Panc1 (cell line): ENCODE results near the gene CCNQ. TPM values are rescaled to one million over a fixed set of nuclear protein-coding genes. Genes with fewer than 3 reads are reported as not detected.

ENCODE experiments used
- ATAC-seq: fragments of 200-7000 bp; cut with Tn5 transposase; 2 replicates; pipeline ENCODE4 v1.9.1; 2020; ENCODE audit warnings: mild to moderate bottlenecking, moderate library complexity
- BruUV-seq: library from RNA; stranded (reverse); fragments of 400-500 nt; replicated peaks from 2 replicates; lab custom pipeline; 2021; lab: Mats Ljungman, UMichigan
- CTCF ChIA-PET: fragments of 300-600 bp; sonication (Branson Sonifier 250); formaldehyde crosslinking; loops from one replicate; lab custom pipeline; 2022; ENCODE audit warnings: antibody characterized with exemption; lab: Charles Lee
- POLR2A ChIA-PET: fragments of 300-600 bp; sonication (Branson Sonifier 250); formaldehyde crosslinking; loops from one replicate; lab custom pipeline; 2022; ENCODE audit warnings: antibody characterized with exemption; lab: Charles Lee
- DNase-seq: peaks from one replicate; pipeline ENCODE4 v3.0.0-alpha.2; 2010; ENCODE audit warnings: low read depth, low spot score
- H3K27ac ChIP-seq: 2 replicates; pipeline ENCODE4 v1.5.1; 2011; ENCODE audit warnings: mild to moderate bottlenecking, low read length, inconsistent platforms
- H3K27me3 ChIP-seq: fragments of 200-500 bp; sonication (Bioruptor generic); 2 replicates; pipeline ENCODE4 v1.6.0; 2014; ENCODE audit warnings: low read length, inconsistent platforms; ENCODE audit not compliant: control insufficient read depth, insufficient read depth
- H3K36me3 ChIP-seq: fragments of 200-500 bp; sonication (Bioruptor generic); 2 replicates; pipeline ENCODE4 v1.5.1; 2014; ENCODE audit warnings: inconsistent platforms, mild to moderate bottlenecking, low read length, moderate library complexity; ENCODE audit not compliant: control insufficient read depth, insufficient read depth
- H3K4me1 ChIP-seq: 2 replicates; pipeline ENCODE4 v1.5.1; 2011; ENCODE audit warnings: inconsistent platforms, mild to moderate bottlenecking, low read length, moderate library complexity; ENCODE audit not compliant: control insufficient read depth, insufficient read depth
- H3K4me3 ChIP-seq, 2 experiments: 2 replicates each; pipeline ENCODE4 v1.5.1; 2011 to 2012; ENCODE audit warnings: low read depth in 2 of 2, low read length in 2 of 2, mild to moderate bottlenecking in 2 of 2, inconsistent platforms in 1 of 2, moderate library complexity in 1 of 2
- H3K9me3 ChIP-seq: fragments of 200-500 bp; sonication (Bioruptor generic); 2 replicates; pipeline ENCODE4 v1.5.1; 2014; ENCODE audit warnings: low read depth, mild to moderate bottlenecking, inconsistent platforms, low read length, moderate library complexity; ENCODE audit not compliant: control insufficient read depth, insufficient read depth
- POLR2AphosphoS5 ChIP-seq: IDR thresholded peaks from 2 replicates; pipeline ENCODE4 v1.6.1; 2012; ENCODE audit warnings: mild to moderate bottlenecking, low read depth, low read length, moderate library complexity
- SIN3A ChIP-seq: IDR thresholded peaks from 2 replicates; pipeline ENCODE4 v1.6.1; 2012; ENCODE audit warnings: low read depth, mild to moderate bottlenecking, low read length, moderate library complexity, borderline replicate concordance; ENCODE audit not compliant: insufficient read depth
- TCF7L2 ChIP-seq: IDR thresholded peaks from 2 replicates; pipeline ENCODE4 v1.6.1; 2011; ENCODE audit warnings: mild to moderate bottlenecking, low read depth, low read length, inconsistent platforms
- in situ Hi-C: cut with HindIII; loops from 2 replicates; pipeline ENCODE4 v1.10.0; 2016; ENCODE audit warnings: low sequenced_read_pairs, low pct_unique_long_range_greater_than_20kb
- intact Hi-C: fragments of 100-400 bp; cut with micrococcal nuclease; formaldehyde crosslinking; loops from one replicate; pipeline ENCODE4 v1.10.0; 2022; ENCODE audit not compliant: unreplicated experiment
- total RNA-seq: library from RNA; stranded (reverse); gene quantifications from one replicate; pipeline ENCODE4 v1.2.1, GENCODE V29; 2021; ENCODE audit not compliant: unreplicated experiment
- TF ChIP-seq, protein P1 (sequence below): fragments of 450-650 bp; IDR thresholded peaks from 2 replicates; pipeline ENCODE4 v1.5.1; 2017; ENCODE audit warnings: mild to moderate bottlenecking
- TF ChIP-seq, protein P2 (sequence below), 2 experiments: IDR thresholded peaks; 2 replicates each; pipeline ENCODE4 v1.6.1; 2011 to 2012; ENCODE audit warnings: low read depth in 2 of 2, control low read depth in 1 of 2, low read length in 1 of 2, mild to moderate bottlenecking in 1 of 2, moderate library complexity in 1 of 2; ENCODE audit not compliant: insufficient read depth in 1 of 2

CCNQ gene
- total RNA-seq, 1 experiment from 2014 or later, result 42.1 TPM

DNA sequence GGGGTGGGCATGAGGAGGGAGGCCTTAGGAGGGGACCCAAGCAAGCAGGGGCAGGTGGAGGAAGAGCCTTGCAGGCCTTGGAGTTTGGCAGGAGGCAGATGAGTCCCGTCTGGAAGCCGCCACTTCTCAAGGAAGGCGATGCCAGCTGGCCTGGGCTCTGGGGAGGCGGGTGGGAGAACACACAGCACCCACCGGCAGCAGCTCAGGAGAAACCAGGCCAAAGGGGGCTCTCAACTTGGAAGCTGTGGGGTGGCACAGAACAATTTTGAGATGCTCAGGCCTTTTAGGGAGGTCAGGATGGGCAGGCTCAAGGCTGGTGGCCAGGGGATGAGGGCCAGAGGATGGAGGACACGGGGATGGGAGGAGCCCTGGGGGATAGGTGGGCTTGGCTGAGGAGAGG lies 36.4 kb upstream of the CCNQ start:
- Histone ChIP-seq H3K27me3 (no peaks in the 10 kb centered on the region), H3K4me1 (no peaks in the 10 kb centered on the region), H3K4me3 (no peak overlapping the region), H3K27ac (no peak overlapping the region), H3K36me3 (no peaks in the 10 kb centered on the region), H3K9me3 (no peaks in the 10 kb centered on the region)
- DNase-seq (no peak), ATAC-seq (no peak)
- ChIA-PET CTCF (interaction anchor here (0.6 to 1.5 kb wide), 2 partner anchors 32 to 292 kb away, joined by 5 read pairs; no protein-coding TSS in a partner anchor), POLR2A (no interaction called here)
- intact Hi-C loops (no loop called here), in situ Hi-C loops (no loop called here)
- no peak for TF ChIP-seq TCF7L2
- TF ChIP-seq, protein P1, sequence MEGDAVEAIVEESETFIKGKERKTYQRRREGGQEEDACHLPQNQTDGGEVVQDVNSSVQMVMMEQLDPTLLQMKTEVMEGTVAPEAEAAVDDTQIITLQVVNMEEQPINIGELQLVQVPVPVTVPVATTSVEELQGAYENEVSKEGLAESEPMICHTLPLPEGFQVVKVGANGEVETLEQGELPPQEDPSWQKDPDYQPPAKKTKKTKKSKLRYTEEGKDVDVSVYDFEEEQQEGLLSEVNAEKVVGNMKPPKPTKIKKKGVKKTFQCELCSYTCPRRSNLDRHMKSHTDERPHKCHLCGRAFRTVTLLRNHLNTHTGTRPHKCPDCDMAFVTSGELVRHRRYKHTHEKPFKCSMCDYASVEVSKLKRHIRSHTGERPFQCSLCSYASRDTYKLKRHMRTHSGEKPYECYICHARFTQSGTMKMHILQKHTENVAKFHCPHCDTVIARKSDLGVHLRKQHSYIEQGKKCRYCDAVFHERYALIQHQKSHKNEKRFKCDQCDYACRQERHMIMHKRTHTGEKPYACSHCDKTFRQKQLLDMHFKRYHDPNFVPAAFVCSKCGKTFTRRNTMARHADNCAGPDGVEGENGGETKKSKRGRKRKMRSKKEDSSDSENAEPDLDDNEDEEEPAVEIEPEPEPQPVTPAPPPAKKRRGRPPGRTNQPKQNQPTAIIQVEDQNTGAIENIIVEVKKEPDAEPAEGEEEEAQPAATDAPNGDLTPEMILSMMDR, result no peak
- TF ChIP-seq SIN3A, result no peak
- TF ChIP-seq, protein P2, sequence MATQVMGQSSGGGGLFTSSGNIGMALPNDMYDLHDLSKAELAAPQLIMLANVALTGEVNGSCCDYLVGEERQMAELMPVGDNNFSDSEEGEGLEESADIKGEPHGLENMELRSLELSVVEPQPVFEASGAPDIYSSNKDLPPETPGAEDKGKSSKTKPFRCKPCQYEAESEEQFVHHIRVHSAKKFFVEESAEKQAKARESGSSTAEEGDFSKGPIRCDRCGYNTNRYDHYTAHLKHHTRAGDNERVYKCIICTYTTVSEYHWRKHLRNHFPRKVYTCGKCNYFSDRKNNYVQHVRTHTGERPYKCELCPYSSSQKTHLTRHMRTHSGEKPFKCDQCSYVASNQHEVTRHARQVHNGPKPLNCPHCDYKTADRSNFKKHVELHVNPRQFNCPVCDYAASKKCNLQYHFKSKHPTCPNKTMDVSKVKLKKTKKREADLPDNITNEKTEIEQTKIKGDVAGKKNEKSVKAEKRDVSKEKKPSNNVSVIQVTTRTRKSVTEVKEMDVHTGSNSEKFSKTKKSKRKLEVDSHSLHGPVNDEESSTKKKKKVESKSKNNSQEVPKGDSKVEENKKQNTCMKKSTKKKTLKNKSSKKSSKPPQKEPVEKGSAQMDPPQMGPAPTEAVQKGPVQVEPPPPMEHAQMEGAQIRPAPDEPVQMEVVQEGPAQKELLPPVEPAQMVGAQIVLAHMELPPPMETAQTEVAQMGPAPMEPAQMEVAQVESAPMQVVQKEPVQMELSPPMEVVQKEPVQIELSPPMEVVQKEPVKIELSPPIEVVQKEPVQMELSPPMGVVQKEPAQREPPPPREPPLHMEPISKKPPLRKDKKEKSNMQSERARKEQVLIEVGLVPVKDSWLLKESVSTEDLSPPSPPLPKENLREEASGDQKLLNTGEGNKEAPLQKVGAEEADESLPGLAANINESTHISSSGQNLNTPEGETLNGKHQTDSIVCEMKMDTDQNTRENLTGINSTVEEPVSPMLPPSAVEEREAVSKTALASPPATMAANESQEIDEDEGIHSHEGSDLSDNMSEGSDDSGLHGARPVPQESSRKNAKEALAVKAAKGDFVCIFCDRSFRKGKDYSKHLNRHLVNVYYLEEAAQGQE (IDR thresholded peaks at IDR 0.05; ENCODE audit: insufficient read depth in 1 of 2, low read depth in 2 of 2, low read length in 1 of 2), result no peak
- no TSS peak for BruUV-seq

DNA sequence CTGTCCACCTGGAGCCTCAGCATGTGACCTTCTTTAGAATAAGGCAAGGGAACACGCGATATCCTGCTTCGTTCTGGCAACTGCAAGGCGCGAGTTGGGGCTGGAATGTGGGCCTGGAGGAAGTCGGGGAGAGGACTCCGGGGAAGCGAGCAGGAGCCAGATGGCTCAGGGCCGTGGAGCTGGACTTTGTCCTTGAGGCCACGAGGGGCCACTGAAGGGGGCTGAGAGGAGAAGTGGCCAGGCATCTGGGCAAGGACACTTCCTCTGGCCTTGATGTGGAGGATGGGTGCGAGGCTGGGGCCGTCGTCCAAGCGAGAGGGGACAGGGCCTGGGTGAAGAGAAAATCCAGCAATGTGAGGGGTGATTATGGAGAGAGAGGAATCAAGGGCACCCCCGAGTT lies 35.9 kb upstream of the CCNQ start:
- ChIA-PET POLR2A (no interaction called here), CTCF (no interaction called here)
- BruUV-seq, result no TSS peak

More for the DNA sequence above, 35.9 kb upstream of the CCNQ start:
- Histone ChIP-seq H3K4me3 (no peak overlapping the region), H3K27me3 (no peaks in the 10 kb centered on the region), H3K36me3 (no peaks in the 10 kb centered on the region), H3K4me1 (no peaks in the 10 kb centered on the region), H3K9me3 (no peaks in the 10 kb centered on the region), H3K27ac (no peak overlapping the region)
- DNase-seq (no peak), ATAC-seq (no peak)
- in situ Hi-C loops (no loop called here), intact Hi-C loops (no loop called here)
- no peak for TF ChIP-seq SIN3A
- TF ChIP-seq POLR2AphosphoS5, result no peak
- TF ChIP-seq, protein P1, result no peak
- TF ChIP-seq, protein P2 (IDR thresholded peaks at IDR 0.05; ENCODE audit: insufficient read depth in 1 of 2, low read depth in 2 of 2, low read length in 1 of 2), result no peak
- no peak for TF ChIP-seq TCF7L2
